ENCODE data around the gene TNNT3. TPM values are rescaled to one million over a fixed set of nuclear protein-coding genes. Genes with fewer than 3 reads are reported as not detected.

The TNNT3 gene
- total RNA-seq, 1 experiment from 2014 or later: 0.88 TPM

DNA sequence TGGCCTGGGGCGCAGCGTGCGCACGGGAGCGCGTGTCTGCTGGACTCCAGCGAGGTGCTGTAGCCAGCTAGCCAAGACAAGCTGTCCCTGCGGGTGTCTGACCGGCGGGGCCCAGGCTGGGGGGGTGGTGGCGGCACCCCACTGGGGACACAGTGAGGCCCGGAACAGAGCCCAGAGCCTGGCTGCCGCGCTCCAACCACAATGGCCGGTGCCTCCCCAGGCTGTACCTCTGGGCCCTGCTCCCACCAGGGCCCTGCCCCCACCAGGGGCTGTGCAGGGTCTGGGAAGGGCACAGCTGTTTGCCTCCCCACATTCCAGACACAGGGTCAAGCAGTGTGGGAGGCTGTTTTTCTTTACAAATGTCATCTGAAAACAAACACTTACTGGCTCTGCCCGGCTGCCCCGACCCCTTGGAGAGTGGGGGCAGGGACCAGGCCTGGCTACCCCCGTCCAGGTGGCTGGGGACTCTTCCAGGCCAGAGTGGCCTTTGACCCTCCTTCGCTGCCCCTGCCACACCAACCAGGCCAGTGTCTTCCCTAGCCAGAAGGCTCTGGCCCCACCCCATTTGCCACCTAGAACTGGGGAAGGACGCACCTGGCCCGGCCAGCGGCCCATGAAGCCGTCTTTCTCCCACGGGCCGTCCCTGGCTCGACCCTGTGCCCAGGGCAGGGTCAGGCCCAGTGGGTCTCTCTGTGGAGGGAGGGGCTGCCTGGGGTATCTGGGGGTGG, 63.5 kb downstream of the TNNT3 start:
- intact Hi-C loops (cut with micrococcal nuclease; ENCODE audit: unreplicated experiment): no loop called here
- DNase-seq: no peak
- BruUV-seq (replicated peaks): no TSS peak
- Mint-ChIP-seq H3K4me1 (ENCODE audit: low read depth, unreplicated experiment) (no peaks in the 10 kb centered on the region), H3K36me3 (ENCODE audit: insufficient read depth, unreplicated experiment) (no peaks in the 10 kb centered on the region), H3K4me3 (ENCODE audit: unreplicated experiment) (no peak overlapping the region), H3K9me3 (ENCODE audit: unreplicated experiment) (no peaks in the 10 kb centered on the region), H3K27me3 (ENCODE audit: insufficient read depth, unreplicated experiment) (no peaks in the 10 kb centered on the region), H3K27ac (ENCODE audit: unreplicated experiment) (no peak overlapping the region)
- Histone ChIP-seq H3K9me3 (no peaks in the 10 kb centered on the region), H3K4me3 (ENCODE audit: low read depth, low read length) (no peak overlapping the region), H3K4me1 (no peaks in the 10 kb centered on the region), H3K36me3 (ENCODE audit: control insufficient read depth, insufficient read depth, low read length) (no peaks in the 10 kb centered on the region), H3K27me3 (replicated peaks; ENCODE audit: control insufficient read depth, insufficient read depth, low read length) (no peaks in the 10 kb centered on the region)
- TF ChIP-seq, protein P1, sequence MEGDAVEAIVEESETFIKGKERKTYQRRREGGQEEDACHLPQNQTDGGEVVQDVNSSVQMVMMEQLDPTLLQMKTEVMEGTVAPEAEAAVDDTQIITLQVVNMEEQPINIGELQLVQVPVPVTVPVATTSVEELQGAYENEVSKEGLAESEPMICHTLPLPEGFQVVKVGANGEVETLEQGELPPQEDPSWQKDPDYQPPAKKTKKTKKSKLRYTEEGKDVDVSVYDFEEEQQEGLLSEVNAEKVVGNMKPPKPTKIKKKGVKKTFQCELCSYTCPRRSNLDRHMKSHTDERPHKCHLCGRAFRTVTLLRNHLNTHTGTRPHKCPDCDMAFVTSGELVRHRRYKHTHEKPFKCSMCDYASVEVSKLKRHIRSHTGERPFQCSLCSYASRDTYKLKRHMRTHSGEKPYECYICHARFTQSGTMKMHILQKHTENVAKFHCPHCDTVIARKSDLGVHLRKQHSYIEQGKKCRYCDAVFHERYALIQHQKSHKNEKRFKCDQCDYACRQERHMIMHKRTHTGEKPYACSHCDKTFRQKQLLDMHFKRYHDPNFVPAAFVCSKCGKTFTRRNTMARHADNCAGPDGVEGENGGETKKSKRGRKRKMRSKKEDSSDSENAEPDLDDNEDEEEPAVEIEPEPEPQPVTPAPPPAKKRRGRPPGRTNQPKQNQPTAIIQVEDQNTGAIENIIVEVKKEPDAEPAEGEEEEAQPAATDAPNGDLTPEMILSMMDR (IDR thresholded peaks at IDR 0.05; ENCODE audit: insufficient read depth in 1 of 2, low read depth in 1 of 2, low read length in 1 of 2, severe bottlenecking in 1 of 2, unreplicated experiment in 1 of 2): no peak
- CTCF ChIA-PET: interaction anchor here (1.1 to 1.4 kb wide), 2 partner anchors 149 to 330 kb away, joined by 3 to 4 read pairs; no protein-coding TSS in a partner anchor
- POLR2A ChIA-PET: no interaction called here

DNA sequence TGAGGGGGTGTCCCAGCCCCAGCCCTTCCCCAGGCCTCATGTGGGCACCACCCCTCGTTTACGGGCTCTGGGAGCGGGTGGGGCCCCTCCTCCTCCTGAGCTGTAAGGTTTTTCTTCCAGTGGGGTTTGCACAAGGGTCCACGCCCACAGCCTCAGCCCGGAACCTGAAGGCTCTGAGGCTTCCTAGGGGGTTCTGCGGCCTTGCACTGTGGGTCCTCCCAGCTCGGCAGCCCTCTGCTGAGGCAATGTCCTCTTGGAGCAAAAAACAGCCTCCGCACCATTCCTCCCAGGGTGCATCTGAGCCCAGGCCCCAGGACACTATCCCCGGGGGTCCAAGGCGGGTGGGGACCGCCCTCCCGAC, 64.1 kb downstream of the TNNT3 start:
- Histone ChIP-seq H3K36me3 (ENCODE audit: control insufficient read depth, insufficient read depth, low read length) (no peaks in the 10 kb centered on the region), H3K4me1 (no peaks in the 10 kb centered on the region), H3K4me3 (ENCODE audit: low read depth, low read length) (no peak overlapping the region), H3K27me3 (replicated peaks; ENCODE audit: control insufficient read depth, insufficient read depth, low read length) (no peaks in the 10 kb centered on the region), H3K9me3 (no peaks in the 10 kb centered on the region)
- no peaks in the 10 kb centered on the region for H3K27me3 Mint-ChIP-seq (ENCODE audit: insufficient read depth, unreplicated experiment)
- no peaks in the 10 kb centered on the region for H3K36me3 Mint-ChIP-seq (ENCODE audit: insufficient read depth, unreplicated experiment)
- no peak overlapping the region for H3K27ac Mint-ChIP-seq (ENCODE audit: unreplicated experiment)
- TF ChIP-seq, protein P1 (IDR thresholded peaks at IDR 0.05; ENCODE audit: insufficient read depth in 1 of 2, low read depth in 1 of 2, low read length in 1 of 2, severe bottlenecking in 1 of 2, unreplicated experiment in 1 of 2): no peak
- H3K4me1 Mint-ChIP-seq (ENCODE audit: low read depth, unreplicated experiment): no peaks in the 10 kb centered on the region
- no peak for DNase-seq
- intact Hi-C loops (cut with micrococcal nuclease; ENCODE audit: unreplicated experiment): no loop called here
- no TSS peak for BruUV-seq (replicated peaks)
- ChIA-PET POLR2A (no interaction called here), CTCF (interaction anchor here (1.1 kb wide), 1 partner anchor 150 kb away, joined by 3 read pairs; no protein-coding TSS in a partner anchor)
- H3K4me3 Mint-ChIP-seq (ENCODE audit: unreplicated experiment): no peak overlapping the region
- H3K9me3 Mint-ChIP-seq (ENCODE audit: unreplicated experiment): no peaks in the 10 kb centered on the region

DNA sequence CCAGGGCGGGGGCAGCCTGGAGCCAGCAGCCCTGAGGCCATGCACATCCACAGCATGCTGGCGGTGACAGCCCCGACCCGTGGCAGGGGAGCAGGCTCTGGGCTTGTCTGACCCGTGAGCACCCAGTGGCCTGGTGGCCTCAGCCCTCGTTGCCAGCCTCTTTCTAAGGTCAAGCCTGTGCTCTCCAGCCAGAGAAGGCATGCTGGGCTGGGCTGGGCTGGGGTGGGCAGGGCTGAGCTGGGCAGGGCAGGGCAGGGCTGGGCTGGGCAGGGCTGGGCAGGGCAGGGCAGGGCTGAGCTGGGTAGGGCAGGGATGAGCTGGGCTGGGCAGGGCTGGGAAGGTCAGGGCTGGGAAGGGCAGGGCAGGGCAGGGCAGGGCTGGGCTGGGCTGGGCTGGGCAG, 67.5 kb downstream of the TNNT3 start:
- Histone ChIP-seq H3K36me3 (ENCODE audit: control insufficient read depth, insufficient read depth, low read length) (no peaks in the 10 kb centered on the region), H3K4me1 (no peaks in the 10 kb centered on the region), H3K27me3 (replicated peaks; ENCODE audit: control insufficient read depth, insufficient read depth, low read length) (no peaks in the 10 kb centered on the region), H3K9me3 (no peaks in the 10 kb centered on the region), H3K4me3 (ENCODE audit: low read depth, low read length) (no peak overlapping the region)
- H3K27me3 Mint-ChIP-seq (ENCODE audit: insufficient read depth, unreplicated experiment): no peaks in the 10 kb centered on the region
- TF ChIP-seq, protein P1 (IDR thresholded peaks at IDR 0.05; ENCODE audit: insufficient read depth in 1 of 2, low read depth in 1 of 2, low read length in 1 of 2, severe bottlenecking in 1 of 2, unreplicated experiment in 1 of 2): no peak
- POLR2A ChIA-PET: no interaction called here
- no peaks in the 10 kb centered on the region for H3K9me3 Mint-ChIP-seq (ENCODE audit: unreplicated experiment)
- no TSS peak for BruUV-seq (replicated peaks)
- no peak for DNase-seq
- H3K36me3 Mint-ChIP-seq (ENCODE audit: insufficient read depth, unreplicated experiment): no peaks in the 10 kb centered on the region
- intact Hi-C loops (cut with micrococcal nuclease; ENCODE audit: unreplicated experiment): no loop called here
- H3K4me3 Mint-ChIP-seq (ENCODE audit: unreplicated experiment): no peak overlapping the region
- CTCF ChIA-PET: interaction anchor here (0.6 kb wide), 1 partner anchor 150 kb away, joined by 3 read pairs; no protein-coding TSS in a partner anchor
- no peaks in the 10 kb centered on the region for H3K4me1 Mint-ChIP-seq (ENCODE audit: low read depth, unreplicated experiment)
- H3K27ac Mint-ChIP-seq (ENCODE audit: unreplicated experiment): no peak overlapping the region

Data from Caco-2 (cell line).